Activated CD4-positive, alpha-beta T cell treated with anti-CD3 and anti-CD28 coated beads, Interleukin-2, Interleukin-6, amounts not matched to agents 100 ng/mL and 50 ng/mL, durations not matched to agents 16 hours and 8 hours (primary cell): ENCODE results near the gene KIF26B.
"Not testable (repeated sequence)": the region's sequence is repeated elsewhere in the genome, so short reads cannot be mapped to it uniquely, and the experiment has no call there.

ENCODE experiments used
- DNase-seq: peaks from one replicate; pipeline ENCODE4 v3.0.0-alpha.2; 2020

Gene KIF26B

GRCh38 chr1:245396615-245397014 is 241.8 kb downstream of the KIF26B start:
- no peak for DNase-seq

- DNase-seq: no peak
Measured at GRCh38 chr1:245397771-245398170, 243.0 kb downstream of the KIF26B start.

GRCh38 chr1:245398180-245398579 is 243.4 kb downstream of the KIF26B start:
- DNase-seq: no peak

GRCh38 chr1:245401881-245402587 is 247.2 kb downstream of the KIF26B start:
- DNase-seq: no peak

GRCh38 chr1:245402998-245403397 is 248.2 kb downstream of the KIF26B start:
- not testable (repeated sequence) for DNase-seq

- no peak for DNase-seq
Measured at GRCh38 chr1:245404527-245404926, 249.7 kb downstream of the KIF26B start.

- no peak for DNase-seq
Measured at GRCh38 chr1:245404952-245405351, 250.2 kb downstream of the KIF26B start.

- DNase-seq: no peak
Measured at GRCh38 chr1:245406426-245406825, 251.6 kb downstream of the KIF26B start.

GRCh38 chr1:245407983-245408382 is 253.2 kb downstream of the KIF26B start:
- DNase-seq: no peak

GRCh38 chr1:245409341-245410195 is 254.8 kb downstream of the KIF26B start:
- no peak for DNase-seq

GRCh38 chr1:245411245-245412036 is 256.7 kb downstream of the KIF26B start:
- DNase-seq: no peak

GRCh38 chr1:245412306-245412705 is 257.5 kb downstream of the KIF26B start:
- no peak for DNase-seq

- DNase-seq: no peak
Measured at GRCh38 chr1:245416781-245417180, 262.0 kb downstream of the KIF26B start.

- no peak for DNase-seq
Measured at GRCh38 chr1:245418077-245418476, 263.3 kb downstream of the KIF26B start.

GRCh38 chr1:245419461-245419978 is 264.7 kb downstream of the KIF26B start:
- DNase-seq: no peak

GRCh38 chr1:245419989-245420388 is 265.2 kb downstream of the KIF26B start:
- no peak for DNase-seq

GRCh38 chr1:245420926-245421325 is 266.1 kb downstream of the KIF26B start:
- no peak for DNase-seq

- no peak for DNase-seq
Measured at GRCh38 chr1:245428681-245429080, 273.9 kb downstream of the KIF26B start.

GRCh38 chr1:245431706-245432105 is 276.9 kb downstream of the KIF26B start:
- DNase-seq: no peak

GRCh38 chr1:245432228-245432875 is 277.6 kb downstream of the KIF26B start:
- no peak for DNase-seq

GRCh38 chr1:245433561-245433960 is 278.8 kb downstream of the KIF26B start:
- DNase-seq: no peak

GRCh38 chr1:245434280-245434679 is 279.5 kb downstream of the KIF26B start:
- DNase-seq: no peak

- DNase-seq: no peak
Measured at GRCh38 chr1:245436407-245436806, 281.6 kb downstream of the KIF26B start.
